SK-N-MC (cell line): Measurements from ENCODE around the gene ECE1.

Experiments
- EZH2 ChIP-seq: fragments of 200-600 bp; sonication (generic); IDR thresholded peaks from one replicate; pipeline ENCODE4 v1.6.1; 2017; ENCODE audit warnings: antibody characterized with exemption
- FOXP2 ChIP-seq: optimal IDR thresholded peaks from 2 replicates; pipeline ENCODE3; 2011; ENCODE audit warnings: mild to moderate bottlenecking, moderate library complexity; ENCODE audit not compliant: insufficient read depth; ENCODE audit errors: extremely low read length, control extremely low read depth
- POLR2AphosphoS5 ChIP-seq: IDR thresholded peaks from 2 replicates; pipeline ENCODE4 v1.6.1; 2012; ENCODE audit warnings: mild to moderate bottlenecking, low read depth, low read length, borderline replicate concordance

DNA sequence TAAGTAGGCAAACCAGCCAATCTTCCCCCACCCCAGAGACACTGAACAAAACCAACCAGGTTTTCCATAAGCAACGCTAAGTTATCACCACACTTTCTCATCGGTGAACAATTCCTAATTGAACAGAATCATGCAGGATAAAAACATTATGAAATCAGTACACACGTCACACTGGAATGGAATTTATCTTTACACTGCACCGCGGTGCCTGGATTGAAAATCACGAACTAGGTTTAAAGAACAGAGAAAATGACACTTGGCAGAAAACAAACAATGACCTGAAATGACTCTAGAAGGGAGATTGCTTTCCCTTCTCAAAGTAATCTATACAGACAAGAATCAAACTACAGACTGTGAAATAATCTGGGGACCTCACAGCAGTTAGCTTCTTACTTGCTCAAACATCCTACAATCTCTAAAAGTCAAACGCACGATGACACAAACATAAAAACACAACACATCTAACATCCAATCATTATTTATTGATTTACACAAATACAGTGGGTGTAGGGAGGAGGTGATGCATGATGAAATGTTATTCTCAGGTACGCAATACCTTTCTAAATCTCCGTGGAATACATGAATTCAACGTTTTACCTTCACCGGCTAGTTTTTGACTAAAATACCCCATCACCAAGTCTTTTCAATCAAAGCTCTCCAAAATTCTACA is 115.5 kb downstream of the ECE1 start:
- TF ChIP-seq EZH2 (no peak), POLR2AphosphoS5 (no peak), FOXP2 (no peak)
